ENCODE results near the gene PELI2. TPM values are rescaled to one million over a fixed set of nuclear protein-coding genes. Genes with fewer than 3 reads are reported as not detected.
A peak's percentile ranks its signal among the peaks of the same experiment; 100 is the strongest.

Gene PELI2
- total RNA-seq, 1 donor: 14.1 TPM

DNA sequence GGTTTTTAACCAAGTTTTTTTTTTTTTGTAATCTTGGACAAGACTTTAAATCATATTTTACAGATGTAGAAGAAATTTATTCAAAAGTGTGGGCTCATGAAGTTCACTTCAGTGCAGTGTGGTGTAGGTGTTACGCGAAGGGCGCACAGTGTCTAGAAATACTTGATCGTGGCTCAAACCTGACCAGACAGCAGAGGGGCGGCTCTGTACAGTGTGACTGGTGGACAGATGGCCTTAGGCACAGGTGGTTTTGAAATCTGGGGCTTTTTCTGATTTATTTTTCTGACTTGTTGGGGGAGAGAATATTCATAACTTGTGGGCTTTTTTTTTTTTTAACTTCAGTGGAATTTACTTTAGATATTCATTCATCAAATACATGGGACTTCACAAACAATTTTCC is 179.2 kb downstream of the PELI2 start:
- Histone ChIP-seq H3K4me3 (ENCODE audit: insufficient read depth, low read length) (no peak overlapping the region), H4K20me1 (ENCODE audit: insufficient read depth, low read length) (no peaks in the 10 kb centered on the region), H3K9me3 (ENCODE audit: low read depth, low read length) (no peaks in the 10 kb centered on the region), H3K36me3 (ENCODE audit: insufficient read depth, low read length) (no peaks in the 10 kb centered on the region), H3K27me3 (ENCODE audit: insufficient read depth, low read length) (no peaks in the 10 kb centered on the region), H3K27ac (ENCODE audit: low read depth, low read length) (no peak overlapping the region), H3K4me2 (ENCODE audit: insufficient read depth, low read length) (no peak overlapping the region), H2AFZ (ENCODE audit: low read length) (no peak overlapping the region), H3K4me1 (ENCODE audit: insufficient read depth, low read length) (peaks cover 6% of the 10 kb centered on the region), H3K79me2 (ENCODE audit: insufficient read depth, low read length) (no peaks in the 10 kb centered on the region)
- TF ChIP-seq CTCF (IDR thresholded peaks at IDR 0.05; ENCODE audit: extremely low read depth, low read depth, low read length): no peak
- no peak for DNase-seq (ENCODE audit: insufficient read length, low spot score, missing footprints)

GRCh38 chr14:56299306-56299984 is 181.2 kb downstream of the PELI2 start:
- H3K4me1 ChIP-seq (ENCODE audit: insufficient read depth, low read length): peaks cover 6% of the 10 kb centered on the region
- no peak overlapping the region for H2AFZ ChIP-seq (ENCODE audit: low read length)
- no peak overlapping the region for H3K27ac ChIP-seq (ENCODE audit: low read depth, low read length)
- no peaks in the 10 kb centered on the region for H4K20me1 ChIP-seq (ENCODE audit: insufficient read depth, low read length)
- H3K27me3 ChIP-seq (ENCODE audit: insufficient read depth, low read length): no peaks in the 10 kb centered on the region
- H3K79me2 ChIP-seq (ENCODE audit: insufficient read depth, low read length): no peaks in the 10 kb centered on the region
- no peak overlapping the region for H3K4me2 ChIP-seq (ENCODE audit: insufficient read depth, low read length)
- H3K9me3 ChIP-seq (ENCODE audit: low read depth, low read length): no peaks in the 10 kb centered on the region
- TF ChIP-seq CTCF (IDR thresholded peaks at IDR 0.05; ENCODE audit: extremely low read depth, low read depth, low read length): no peak
- no peak overlapping the region for H3K4me3 ChIP-seq (ENCODE audit: insufficient read depth, low read length)
- DNase-seq (ENCODE audit: insufficient read length, low spot score, missing footprints): no peak
- H3K36me3 ChIP-seq (ENCODE audit: insufficient read depth, low read length): no peaks in the 10 kb centered on the region

DNA sequence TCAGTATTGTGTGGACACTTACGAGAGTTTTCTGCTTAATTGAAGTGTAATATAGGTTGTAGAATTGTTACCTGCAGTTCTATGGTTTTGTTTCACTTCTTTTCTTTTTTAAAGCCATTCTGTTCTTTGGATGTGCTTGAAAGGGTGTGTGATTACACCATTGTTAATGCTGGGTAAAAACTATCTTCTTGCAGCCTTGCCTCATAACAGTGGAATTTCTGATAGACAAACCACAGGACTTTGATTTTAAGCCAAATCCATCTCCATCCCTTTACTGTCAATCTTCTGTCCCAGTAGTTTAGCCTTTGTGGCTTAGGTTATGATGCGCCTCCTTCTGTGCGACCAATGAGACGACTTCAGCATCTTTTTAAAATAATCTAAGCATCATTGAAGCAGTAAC is 182.3 kb downstream of the PELI2 start:
- DNase-seq (ENCODE audit: insufficient read length, low spot score, missing footprints): peak; percentile 62
- Histone ChIP-seq H4K20me1 (ENCODE audit: insufficient read depth, low read length) (no peaks in the 10 kb centered on the region), H3K27ac (ENCODE audit: low read depth, low read length) (no peak overlapping the region)

GRCh38 chr14:56304456-56304855 is 186.2 kb downstream of the PELI2 start:
- H3K27ac ChIP-seq (ENCODE audit: low read depth, low read length): no peak overlapping the region
- no peak overlapping the region for H3K4me3 ChIP-seq (ENCODE audit: insufficient read depth, low read length)
- peaks cover 6% of the 10 kb centered on the region for H3K4me1 ChIP-seq (ENCODE audit: insufficient read depth, low read length)
- no peaks in the 10 kb centered on the region for H3K9me3 ChIP-seq (ENCODE audit: low read depth, low read length)
- DNase-seq (ENCODE audit: insufficient read length, low spot score, missing footprints): no peak
- H4K20me1 ChIP-seq (ENCODE audit: insufficient read depth, low read length): no peaks in the 10 kb centered on the region
- H3K79me2 ChIP-seq (ENCODE audit: insufficient read depth, low read length): no peaks in the 10 kb centered on the region
- no peaks in the 10 kb centered on the region for H3K27me3 ChIP-seq (ENCODE audit: insufficient read depth, low read length)
- no peaks in the 10 kb centered on the region for H3K36me3 ChIP-seq (ENCODE audit: insufficient read depth, low read length)
- H2AFZ ChIP-seq (ENCODE audit: low read length): no peak overlapping the region
- no peak overlapping the region for H3K4me2 ChIP-seq (ENCODE audit: insufficient read depth, low read length)
- no peak for TF ChIP-seq CTCF (IDR thresholded peaks at IDR 0.05; ENCODE audit: extremely low read depth, low read depth, low read length)

More for the DNA sequence above, 182.3 kb downstream of the PELI2 start:
- Histone ChIP-seq H3K4me2 (ENCODE audit: insufficient read depth, low read length) (no peak overlapping the region), H3K36me3 (ENCODE audit: insufficient read depth, low read length) (no peaks in the 10 kb centered on the region), H3K9me3 (ENCODE audit: low read depth, low read length) (no peaks in the 10 kb centered on the region), H2AFZ (ENCODE audit: low read length) (no peak overlapping the region), H3K4me1 (ENCODE audit: insufficient read depth, low read length) (peaks cover 6% of the 10 kb centered on the region), H3K27me3 (ENCODE audit: insufficient read depth, low read length) (no peaks in the 10 kb centered on the region), H3K4me3 (ENCODE audit: insufficient read depth, low read length) (no peak overlapping the region), H3K79me2 (ENCODE audit: insufficient read depth, low read length) (no peaks in the 10 kb centered on the region)
- TF ChIP-seq CTCF (IDR thresholded peaks at IDR 0.05; ENCODE audit: extremely low read depth, low read depth, low read length): no peak

Data from osteoblast (primary cell).